ENCODE results near the gene IFFO2.

DNA sequence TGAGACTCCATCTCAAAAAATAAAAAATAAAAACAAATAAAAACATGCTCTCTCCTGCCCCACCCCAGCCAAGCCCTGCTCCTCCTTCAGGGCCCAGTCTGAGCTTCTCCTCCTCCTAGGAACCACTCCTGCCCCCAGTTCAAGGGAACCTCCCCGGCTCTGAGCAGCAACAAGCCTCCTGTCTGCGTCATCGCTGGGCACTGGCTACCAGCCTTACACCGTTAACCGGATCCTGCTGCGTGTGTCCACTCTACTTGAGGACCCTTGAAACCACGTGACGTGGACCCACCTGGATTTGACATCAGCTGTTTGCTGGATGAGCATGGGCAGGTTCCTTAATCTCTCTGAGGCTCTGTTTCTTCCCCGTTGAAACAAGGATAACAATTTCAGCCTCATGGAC, 95.4 kb downstream of the IFFO2 start:
- TF ChIP-seq POLR2AphosphoS5 (IDR thresholded peaks at IDR 0.05) (no peak), EP300 (IDR thresholded peaks at IDR 0.05) (no peak), POLR2A (IDR thresholded peaks at IDR 0.05) (no peak)
- TF ChIP-seq, protein P1, sequence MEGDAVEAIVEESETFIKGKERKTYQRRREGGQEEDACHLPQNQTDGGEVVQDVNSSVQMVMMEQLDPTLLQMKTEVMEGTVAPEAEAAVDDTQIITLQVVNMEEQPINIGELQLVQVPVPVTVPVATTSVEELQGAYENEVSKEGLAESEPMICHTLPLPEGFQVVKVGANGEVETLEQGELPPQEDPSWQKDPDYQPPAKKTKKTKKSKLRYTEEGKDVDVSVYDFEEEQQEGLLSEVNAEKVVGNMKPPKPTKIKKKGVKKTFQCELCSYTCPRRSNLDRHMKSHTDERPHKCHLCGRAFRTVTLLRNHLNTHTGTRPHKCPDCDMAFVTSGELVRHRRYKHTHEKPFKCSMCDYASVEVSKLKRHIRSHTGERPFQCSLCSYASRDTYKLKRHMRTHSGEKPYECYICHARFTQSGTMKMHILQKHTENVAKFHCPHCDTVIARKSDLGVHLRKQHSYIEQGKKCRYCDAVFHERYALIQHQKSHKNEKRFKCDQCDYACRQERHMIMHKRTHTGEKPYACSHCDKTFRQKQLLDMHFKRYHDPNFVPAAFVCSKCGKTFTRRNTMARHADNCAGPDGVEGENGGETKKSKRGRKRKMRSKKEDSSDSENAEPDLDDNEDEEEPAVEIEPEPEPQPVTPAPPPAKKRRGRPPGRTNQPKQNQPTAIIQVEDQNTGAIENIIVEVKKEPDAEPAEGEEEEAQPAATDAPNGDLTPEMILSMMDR (IDR thresholded peaks at IDR 0.05), result no peak

All from upper lobe of left lung (tissue), 4 donors.